GM21526 (cell line): ENCODE measurements around the gene SYTL1.
A peak's percentile ranks its signal among the peaks of the same experiment; 100 is the strongest.
"Not testable (repeated sequence)": the region's sequence is repeated elsewhere in the genome, so short reads cannot be mapped to it uniquely, and the experiment has no call there.

Experiments
- ATAC-seq: cut with Tn5 transposase; IDR thresholded peaks from one replicate; pipeline ENCODE4 v1.9.1; 2021; ENCODE audit warnings: moderate library complexity; ENCODE audit not compliant: unreplicated experiment, low FRiP score

SYTL1 gene

DNA sequence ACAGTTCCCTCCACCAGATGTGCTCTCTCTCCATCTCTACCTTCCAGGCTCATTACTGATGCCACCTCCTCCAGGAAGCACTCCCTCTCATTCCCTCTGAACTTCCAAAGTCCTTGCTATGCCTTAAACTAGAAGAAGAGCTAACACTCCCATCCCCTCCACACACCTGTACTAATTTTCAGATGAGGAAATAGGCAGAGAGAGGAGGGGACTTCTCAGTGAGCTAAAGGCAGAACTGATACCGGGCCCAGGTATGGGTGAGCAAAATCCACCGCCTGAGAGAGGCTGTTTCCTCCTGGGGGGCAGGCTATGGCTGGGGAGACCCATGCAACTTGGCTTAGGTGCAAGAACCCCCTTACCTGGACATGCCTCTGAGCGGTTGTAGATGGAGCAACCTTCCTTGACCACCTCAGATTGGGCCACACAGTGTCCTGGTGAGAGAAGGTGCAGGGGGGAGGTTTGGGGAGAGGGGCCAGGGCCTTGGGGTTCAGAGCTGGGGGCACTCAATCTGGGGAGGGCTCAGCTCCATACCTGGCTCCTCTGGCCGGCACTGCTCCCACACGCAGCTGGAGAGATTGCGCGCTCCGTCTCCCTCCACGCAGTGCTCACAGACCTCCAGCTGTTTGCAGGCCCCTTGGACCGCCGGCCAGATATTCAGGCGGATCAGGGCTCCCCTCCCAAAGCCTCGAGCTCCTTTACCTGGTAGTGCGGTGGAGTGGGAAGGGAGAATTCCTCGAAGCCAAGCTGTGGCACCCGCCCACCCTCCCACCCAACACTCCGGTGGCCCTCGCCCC is 40.3 kb downstream of the SYTL1 start:
- ATAC-seq: no peak

DNA sequence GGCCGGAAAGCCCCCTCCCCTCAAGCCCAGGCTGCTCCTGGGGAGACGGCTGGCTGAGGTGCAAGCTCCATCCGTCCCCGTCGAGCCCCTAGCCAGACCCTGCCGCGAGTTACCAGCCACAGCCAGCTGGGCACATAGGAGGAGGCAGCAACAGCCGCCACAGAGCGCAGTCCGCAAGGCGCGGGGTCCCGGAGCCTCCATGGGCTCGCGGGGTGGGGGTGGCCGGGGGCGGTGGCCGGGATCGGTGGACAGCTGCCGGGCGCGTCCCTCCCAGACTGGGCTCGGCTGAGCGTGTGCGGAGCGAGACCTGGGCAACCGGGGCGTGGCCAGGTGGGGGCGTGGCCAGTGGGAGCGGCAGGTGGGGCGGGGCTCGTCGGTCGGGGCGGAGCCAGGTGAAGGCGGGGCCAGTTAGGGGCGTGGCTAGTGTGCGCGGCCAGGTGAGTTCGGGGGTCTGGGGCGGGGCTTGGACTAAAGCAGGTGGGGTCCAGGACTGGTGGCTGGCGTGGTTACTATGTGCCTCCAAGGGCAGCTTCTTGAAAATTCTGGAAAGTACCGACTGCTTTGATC is 41.3 kb downstream of the SYTL1 start, which contains the start of gene CD164L2:
CD164L2 (minus strand) TSS at position 295 of the 567 bp plus-strand sequence; CDS start at position 201, 94 bp downstream.
- no peak for ATAC-seq

DNA sequence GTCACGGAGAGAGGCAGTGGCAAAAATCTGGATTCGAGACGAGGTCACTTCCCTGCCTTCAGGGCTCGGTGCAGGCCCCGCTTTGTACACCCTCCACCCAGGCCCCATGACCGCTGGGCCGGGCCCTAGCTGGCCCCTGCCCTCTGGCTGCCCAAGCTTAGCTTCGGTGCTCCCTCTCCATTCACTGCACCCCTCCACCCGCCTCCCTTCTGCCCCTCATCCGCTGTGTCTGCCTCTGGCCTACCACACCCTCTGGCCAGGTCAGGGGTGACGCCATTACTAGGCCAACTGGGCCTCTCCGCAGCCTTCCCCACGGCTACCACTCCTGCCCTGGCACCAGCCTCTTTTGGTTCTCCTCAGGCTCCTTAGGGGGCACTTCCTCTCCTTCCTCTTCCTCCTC is 41.8 kb downstream of the SYTL1 start:
- no peak for ATAC-seq

DNA sequence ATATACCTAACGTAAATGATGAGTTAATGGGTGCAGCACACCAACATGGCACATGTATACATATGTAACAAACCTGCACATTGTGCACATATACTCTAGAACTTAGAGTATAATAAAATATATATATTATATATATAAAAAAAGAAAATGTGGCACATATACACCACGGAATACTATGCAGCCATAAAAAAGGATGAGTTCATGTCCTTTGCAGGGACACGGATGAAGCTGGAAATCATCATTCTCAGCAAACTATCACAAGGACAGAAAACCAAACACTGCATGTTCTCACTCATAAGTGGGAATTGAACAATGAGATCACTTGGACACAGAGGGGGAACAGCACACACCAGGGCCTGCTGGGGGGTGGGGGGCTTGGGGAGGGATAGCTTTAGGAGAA is 43.0 kb downstream of the SYTL1 start:
- ATAC-seq: not testable (repeated sequence)

DNA sequence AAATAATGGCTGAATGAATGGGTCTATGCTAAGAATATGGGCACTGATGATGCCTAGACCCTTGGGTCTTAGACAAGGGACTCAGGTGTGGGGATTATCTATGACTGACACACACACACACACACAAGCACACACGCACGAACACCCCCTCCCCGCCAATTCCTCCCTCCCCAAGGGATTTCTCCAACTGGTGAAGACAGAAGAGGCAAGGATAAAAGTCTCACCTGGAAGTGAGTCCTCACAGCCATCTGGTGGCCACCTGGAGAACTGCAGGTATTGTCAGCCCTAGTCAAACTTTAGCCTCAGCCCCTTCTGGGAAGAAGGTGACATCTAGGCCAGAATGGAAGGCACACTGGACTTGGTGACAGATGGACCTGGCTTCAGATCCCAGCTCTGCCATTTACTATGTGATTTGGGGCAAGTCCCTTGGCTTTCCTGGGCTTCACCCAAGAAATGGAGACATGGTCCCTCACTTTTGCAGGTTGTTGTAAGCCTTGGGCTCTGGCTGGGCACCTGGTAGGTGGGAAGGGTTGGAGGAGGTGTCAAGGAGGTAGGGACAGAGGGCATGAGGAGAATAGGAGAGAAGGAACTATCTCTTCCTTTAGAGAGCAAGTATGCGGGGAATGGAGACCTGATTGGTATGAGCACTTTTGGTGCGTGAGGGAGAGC is 46.6 kb downstream of the SYTL1 start:
- ATAC-seq: no peak

DNA sequence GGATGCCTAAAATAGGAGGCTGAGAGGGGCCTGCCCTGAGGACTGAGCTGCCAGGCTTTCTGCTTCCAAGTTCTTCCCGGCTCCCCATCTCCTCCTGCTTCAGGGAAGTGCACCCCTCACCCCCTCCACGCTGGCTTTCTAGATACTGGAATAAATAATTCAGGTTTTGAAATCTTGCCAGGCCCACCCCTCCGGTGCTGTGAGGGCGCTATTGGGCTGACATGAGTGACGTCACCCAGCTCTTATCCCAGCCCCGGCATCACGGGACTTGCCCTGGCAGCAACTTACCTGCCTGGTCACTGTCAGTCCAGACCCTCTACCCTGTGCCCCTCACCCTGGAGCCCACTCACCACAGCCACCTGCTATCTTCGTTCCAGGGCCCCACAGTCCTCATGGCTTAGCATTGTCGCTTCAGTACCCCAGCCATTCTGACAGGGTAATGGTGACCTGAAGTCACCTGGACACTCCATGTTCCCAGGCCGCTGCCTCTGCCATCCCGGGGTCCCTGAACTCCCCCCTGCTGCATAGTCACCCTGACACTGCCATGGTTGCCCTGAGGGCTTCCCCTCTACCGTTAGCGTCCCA is 49.8 kb downstream of the SYTL1 start:
- no peak for ATAC-seq

DNA sequence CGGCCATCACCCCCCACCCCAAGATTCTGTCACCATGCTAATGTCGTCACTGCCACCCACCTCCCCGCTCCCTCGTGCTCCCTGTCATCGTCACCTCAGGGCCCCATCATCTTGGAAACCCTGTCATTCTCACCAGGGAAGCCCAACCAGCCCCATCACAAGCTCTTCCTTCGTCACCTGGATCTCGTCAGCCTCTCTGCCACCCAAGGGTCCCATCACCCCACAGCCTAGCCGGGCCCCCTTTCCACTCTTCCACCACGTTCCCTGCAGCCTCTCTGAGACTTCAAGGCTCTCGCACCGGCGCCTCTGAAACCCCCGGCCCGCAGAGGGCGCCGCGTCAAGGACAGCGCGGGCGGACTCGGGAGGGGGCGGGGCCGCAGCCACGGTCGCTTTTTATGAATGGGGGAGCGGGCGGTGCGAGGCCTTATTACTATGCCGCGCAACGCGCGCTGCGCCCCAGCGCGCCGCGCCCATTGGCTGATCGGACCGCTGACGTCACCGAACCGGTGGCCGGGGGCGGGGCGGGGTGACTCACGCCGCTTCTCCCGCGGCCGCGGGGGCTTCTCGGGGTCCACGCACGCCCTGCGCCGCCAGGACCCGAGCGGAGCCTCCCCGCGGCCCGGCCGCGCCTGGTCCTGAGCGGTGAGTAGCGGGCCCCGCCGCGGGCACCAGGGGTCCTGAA is 50.4 kb downstream of the SYTL1 start, which contains the start of gene GPR3:
GPR3 (plus strand) TSS at position 527 of the 682 bp plus-strand sequence. CDS start 1,177 bp downstream, outside the sequence.
- ATAC-seq: peak; percentile 60

DNA sequence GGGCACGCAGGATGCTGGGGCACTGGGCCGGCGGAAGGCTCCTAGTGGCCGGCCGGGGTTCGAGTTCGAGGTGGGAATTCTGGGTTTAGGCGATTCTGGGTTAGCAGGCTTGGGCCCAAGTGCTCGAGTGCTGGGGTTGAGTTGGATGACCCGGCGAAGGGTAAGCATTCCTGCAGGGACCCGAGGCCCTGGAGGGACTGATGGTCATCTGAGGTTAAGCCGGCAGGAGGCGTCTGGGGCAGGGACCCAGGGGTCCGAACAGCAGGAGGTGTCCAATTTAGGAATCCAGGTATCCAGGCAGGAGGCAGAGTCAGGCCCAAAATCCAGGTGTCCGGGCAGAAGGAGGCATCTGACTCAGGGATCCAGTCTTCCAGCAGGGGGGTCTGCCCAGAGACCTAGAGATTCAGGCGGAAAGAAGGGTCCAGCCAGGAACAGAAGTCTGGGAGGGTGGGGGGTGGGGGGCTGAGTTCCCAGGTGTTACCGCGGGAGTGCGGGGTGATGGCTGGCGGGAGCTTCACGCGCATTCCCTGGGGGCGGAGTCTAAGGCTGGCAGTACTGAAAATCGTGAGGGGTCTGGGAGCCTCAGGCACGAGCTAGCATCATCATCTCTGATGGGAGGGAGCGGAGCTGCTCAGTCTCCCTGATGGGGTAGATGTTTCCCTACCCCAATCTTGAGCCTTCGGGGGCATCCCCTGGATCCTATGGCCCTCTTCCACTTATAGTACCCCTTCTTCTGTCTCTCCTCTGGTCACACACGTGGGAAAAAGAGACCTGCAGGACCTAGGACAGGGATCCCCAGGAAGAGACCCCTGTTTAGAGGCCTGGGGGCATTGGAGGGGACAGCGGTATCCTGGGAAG is 51.2 kb downstream of the SYTL1 start:
- no peak for ATAC-seq

DNA sequence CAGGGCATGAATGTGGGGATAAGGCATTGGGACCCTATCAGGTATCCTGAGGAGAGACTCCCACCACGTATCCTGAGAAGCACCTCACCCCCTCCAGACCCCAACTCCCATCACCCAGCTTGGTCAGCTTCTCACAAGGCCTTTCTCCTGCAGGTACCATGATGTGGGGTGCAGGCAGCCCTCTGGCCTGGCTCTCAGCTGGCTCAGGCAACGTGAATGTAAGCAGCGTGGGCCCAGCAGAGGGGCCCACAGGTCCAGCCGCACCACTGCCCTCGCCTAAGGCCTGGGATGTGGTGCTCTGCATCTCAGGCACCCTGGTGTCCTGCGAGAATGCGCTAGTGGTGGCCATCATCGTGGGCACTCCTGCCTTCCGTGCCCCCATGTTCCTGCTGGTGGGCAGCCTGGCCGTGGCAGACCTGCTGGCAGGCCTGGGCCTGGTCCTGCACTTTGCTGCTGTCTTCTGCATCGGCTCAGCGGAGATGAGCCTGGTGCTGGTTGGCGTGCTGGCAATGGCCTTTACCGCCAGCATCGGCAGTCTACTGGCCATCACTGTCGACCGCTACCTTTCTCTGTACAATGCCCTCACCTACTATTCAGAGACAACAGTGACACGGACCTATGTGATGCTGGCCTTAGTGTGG is 51.9 kb downstream of the SYTL1 start:
- no peak for ATAC-seq

DNA sequence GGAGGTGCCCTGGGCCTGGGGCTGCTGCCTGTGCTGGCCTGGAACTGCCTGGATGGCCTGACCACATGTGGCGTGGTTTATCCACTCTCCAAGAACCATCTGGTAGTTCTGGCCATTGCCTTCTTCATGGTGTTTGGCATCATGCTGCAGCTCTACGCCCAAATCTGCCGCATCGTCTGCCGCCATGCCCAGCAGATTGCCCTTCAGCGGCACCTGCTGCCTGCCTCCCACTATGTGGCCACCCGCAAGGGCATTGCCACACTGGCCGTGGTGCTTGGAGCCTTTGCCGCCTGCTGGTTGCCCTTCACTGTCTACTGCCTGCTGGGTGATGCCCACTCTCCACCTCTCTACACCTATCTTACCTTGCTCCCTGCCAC is 52.4 kb downstream of the SYTL1 start:
- ATAC-seq: no peak

DNA sequence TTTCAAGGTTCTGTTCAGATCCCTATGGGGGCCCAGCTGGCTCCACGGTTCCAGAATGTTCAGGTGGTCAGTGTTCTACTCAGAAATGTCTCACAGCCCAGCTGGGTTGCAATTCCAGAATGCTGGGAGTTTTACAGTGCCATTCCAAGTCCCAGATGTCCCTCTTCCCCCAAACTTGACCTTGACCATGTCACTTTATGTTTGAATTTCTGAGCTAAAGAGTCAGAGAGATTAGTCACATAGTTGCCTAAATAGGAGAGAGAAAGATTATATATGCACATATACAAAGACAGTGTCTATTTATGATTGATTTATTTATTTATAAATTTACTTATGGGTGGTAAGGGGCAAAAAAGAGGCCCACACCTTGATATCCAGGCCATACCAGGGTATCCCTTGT is 53.1 kb downstream of the SYTL1 start:
- ATAC-seq: no peak

DNA sequence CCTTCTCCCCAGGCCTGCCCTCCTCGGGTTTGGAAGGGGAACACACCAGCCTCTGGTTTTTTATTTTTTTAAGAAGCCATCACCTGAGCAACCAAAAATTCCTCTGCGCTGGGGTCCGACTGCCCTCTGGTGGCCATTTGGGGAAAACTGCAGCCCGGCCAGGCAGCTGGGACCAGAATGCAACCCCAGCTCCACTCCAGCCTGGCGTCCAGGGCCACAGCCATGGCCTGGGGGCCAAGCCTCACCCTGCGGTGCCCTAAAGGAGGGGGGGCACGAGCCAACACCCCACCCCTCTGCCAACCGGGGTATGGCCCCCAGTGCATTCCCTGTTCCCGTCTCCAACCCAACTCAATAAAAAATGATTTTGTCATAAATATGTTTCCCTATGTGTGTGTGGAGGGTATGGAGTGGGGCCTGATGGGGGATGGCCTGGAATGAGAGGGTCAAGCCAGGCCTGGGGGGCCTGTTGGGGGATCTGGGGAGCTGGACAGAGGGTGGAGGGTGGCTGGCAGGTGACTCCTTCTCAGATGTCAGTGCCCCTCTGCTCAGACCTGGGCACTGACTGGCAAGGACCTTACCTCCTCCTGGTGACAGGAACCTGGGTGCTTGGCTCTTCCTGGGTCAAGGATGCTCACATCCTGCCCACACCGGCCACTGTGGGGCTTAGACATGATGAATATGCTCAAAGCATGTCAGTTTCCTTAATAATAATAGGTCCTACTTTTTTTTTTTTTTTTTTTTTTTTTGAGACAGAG is 53.8 kb downstream of the SYTL1 start:
- ATAC-seq: no peak

DNA sequence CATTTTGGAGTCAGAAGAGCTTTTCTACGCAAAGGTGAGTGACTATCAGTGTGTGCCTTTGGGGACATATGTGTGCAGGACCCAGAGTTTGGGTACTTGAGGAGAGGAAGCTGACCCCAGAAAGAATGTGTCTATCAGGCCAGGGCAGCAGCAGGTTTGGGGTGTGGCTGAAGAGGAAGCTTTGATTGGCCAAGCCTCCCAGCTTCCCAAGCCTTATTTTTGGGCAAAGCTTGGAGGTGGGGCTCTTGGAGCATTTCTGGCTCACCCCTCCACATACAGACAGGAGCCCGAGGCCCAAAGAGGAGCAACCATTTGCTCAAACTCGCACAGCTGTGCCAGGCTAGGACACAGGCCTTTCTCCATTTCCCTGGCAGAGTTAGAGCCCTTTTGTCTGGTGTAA is 55.3 kb downstream of the SYTL1 start:
- no peak for ATAC-seq

DNA sequence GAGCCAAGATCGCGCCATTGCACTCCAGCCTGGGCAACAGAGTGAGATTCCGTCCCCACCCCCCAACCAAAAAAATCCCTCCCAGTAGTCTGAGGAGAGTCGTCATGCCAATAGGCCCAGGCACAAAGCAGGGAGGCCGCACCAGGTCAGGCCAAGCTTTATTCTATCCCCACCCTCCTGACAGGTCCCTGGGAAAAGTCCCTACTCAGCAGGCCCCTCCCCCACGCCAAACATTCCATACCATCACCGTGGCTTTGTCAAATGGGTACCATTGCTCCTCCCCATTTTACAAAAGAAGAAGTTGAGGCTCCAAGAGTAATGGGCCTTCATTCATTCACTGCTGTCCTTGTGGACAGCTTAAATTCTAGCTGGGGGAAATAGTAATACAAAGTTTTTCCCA is 55.9 kb downstream of the SYTL1 start:
- no peak for ATAC-seq

DNA sequence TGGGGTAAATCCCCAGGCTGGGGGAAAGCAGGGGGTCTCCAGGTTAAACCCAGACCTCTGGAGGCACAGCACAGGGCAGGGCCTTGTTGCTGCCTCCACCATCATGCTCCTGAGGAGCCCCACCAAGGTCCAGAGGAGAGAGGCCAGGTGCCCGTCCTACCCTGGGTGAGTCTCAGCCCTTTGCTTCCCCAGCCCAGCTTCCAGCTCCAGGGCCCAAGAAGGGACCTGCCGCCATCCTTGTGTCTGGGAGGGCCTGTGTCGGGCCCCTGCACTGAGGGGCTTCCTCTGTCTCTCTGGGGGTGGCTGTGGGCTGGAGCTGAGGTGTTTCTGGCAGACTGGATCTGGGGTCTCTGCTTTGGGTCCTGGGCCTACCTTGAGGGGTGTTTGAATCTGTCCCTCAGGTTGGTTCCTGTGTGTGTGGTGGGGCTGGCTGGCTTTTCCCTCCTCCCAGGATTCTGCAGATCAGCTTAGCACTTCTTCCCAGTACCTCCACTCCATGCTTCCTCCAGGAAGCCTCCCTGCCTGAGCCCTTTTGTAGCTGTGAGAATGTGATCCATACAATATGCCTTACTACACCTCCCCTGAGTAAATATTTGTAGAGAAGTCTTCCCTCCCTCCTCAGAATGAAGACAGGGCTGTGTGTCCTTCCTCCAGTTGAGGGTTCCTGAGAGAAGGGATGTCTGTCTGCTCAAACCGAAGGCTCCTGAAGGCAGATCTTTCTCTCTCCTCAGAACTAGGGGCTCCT is 56.8 kb downstream of the SYTL1 start:
- no peak for ATAC-seq

DNA sequence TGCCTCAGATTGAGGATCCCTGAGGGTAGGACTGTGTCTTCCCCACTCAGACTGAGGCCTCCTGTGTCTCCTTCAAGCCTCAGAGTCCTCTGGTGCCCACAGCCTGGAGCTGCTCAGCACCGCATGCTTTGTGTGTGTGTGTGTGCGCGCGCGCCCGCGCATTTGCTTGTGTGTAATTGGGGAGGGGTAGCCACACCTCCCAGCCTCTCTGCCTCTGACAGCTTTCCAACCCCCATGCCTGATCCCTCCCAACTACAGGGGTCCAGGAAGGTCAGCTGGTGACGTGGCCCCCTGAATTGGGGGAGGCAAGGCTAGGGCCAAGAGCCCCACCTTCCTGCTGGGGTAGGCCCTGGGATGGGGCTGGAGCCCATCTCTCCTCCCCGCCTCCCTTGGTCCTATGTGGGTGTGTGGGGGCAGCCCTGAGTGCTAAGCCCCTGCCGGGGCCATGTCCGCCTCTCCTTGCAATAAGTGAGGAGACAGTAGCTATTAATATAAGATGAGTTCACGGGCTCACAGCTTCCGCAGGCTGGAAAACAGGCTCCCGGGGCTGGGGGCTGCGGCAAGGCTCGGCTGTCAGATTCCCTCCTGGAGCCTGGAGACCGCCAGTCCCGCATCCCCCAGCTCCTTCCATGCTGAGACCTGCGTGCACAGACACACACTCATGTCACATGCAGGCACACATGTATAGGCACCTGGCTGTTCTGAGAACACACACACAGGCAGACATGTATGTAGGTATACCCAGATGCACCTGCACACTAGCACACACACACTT is 57.6 kb downstream of the SYTL1 start:
- no peak for ATAC-seq
